HepG2 (cell line): ENCODE data around the gene GPX5. TPM values are rescaled to one million over a fixed set of nuclear protein-coding genes. Genes with fewer than 3 reads are reported as not detected.

ENCODE experiments used
- CBX2 ChIP-seq, 2 experiments: fragments of 200-600 bp in 1 of 2; sonication (generic); formaldehyde crosslinking in 1 of 2; IDR thresholded peaks; 2 replicates each; pipeline versions ENCODE4 v1.7.0 to v1.8.1; 2018 to 2022; ENCODE audit warnings: low read depth in 2 of 2, low read length in 1 of 2, mild to moderate bottlenecking in 1 of 2, missing genetic modification reagents in 1 of 2
- CEBPB ChIP-seq: IDR thresholded peaks from 2 replicates; pipeline ENCODE4 v1.6.1; 2011; ENCODE audit warnings: low read depth, low read length, improper control_type of control experiment, borderline replicate concordance
- KAT8 ChIP-seq: IDR thresholded peaks from 2 replicates; pipeline ENCODE4 v1.6.1; 2016; ENCODE audit warnings: missing genetic modification reagents, missing compliant biosample characterization
- NCOA1 ChIP-seq: sonication (generic); formaldehyde crosslinking; IDR thresholded peaks from 2 replicates; pipeline ENCODE4 v1.9.0; 2021; ENCODE audit warnings: missing genetic modification reagents
- PITX1 ChIP-seq: sonication (generic); formaldehyde crosslinking; IDR thresholded peaks from 2 replicates; pipeline ENCODE4 v1.5.1; 2020; ENCODE audit warnings: mild to moderate bottlenecking, missing genetic modification reagents
- ZNF317 ChIP-seq: sonication (generic); formaldehyde crosslinking; IDR thresholded peaks from 2 replicates; pipeline ENCODE4 v1.5.0; 2020; ENCODE audit warnings: mild to moderate bottlenecking, missing genetic modification reagents
- polyA plus RNA-seq, 8 experiments: library from polyadenylated mRNA; depleted of rRNA in 3 of 8; stranded (reverse) in 7 of 8; unstranded in 1 of 8; fragments of >200 nt; fragmentation: Illumina TruSeq in 4 of 8; extraction: Trizol in 4 of 8; gene quantifications; 2 replicates each; pipeline versions ENCODE4 v1.2.1 to v1.2.3, GENCODE V29; 2011 to 2016; ENCODE audit warnings: low read depth in 4 of 8, missing spikeins in 1 of 8, mixed read lengths in 1 of 8; ENCODE audit not compliant: insufficient read depth in 1 of 8
- total RNA-seq, 5 experiments: library from RNA; depleted of rRNA; stranded (reverse); fragments of >200 nt; fragmentation: Illumina TruSeq; extraction: Trizol; gene quantifications; 2 replicates each; pipeline ENCODE4 v1.2.3, GENCODE V29; 2016; ENCODE audit warnings: low read depth in 1 of 5
- TF ChIP-seq, protein P1 (sequence below): IDR thresholded peaks from 2 replicates; pipeline ENCODE4 v1.6.1; 2012; ENCODE audit warnings: low read length, improper control_type of control experiment
- TF ChIP-seq, protein P2 (sequence below): sonication (generic); formaldehyde crosslinking; IDR thresholded peaks from 2 replicates; pipeline ENCODE4 v1.4.0; 2020; ENCODE audit warnings: missing genetic modification reagents
- TF ChIP-seq, protein P3 (sequence below): sonication (generic); formaldehyde crosslinking; IDR thresholded peaks from 2 replicates; pipeline ENCODE4 v1.5.1; 2020; ENCODE audit warnings: mild to moderate bottlenecking, moderate library complexity, missing genetic modification reagents
- TF ChIP-seq, protein P4 (sequence below): sonication (generic); formaldehyde crosslinking; IDR thresholded peaks from 2 replicates; pipeline ENCODE4 v1.4.0; 2020; ENCODE audit warnings: missing genetic modification reagents
- TF ChIP-seq, protein P5 (sequence below), 2 experiments: sonication (generic) in 1 of 2; formaldehyde crosslinking in 1 of 2; IDR thresholded peaks; 2 replicates each; pipeline versions ENCODE4 v1.4.0 to v1.6.1; 2018 to 2020; ENCODE audit warnings: missing genetic modification reagents in 2 of 2, borderline replicate concordance in 1 of 2, low read depth in 1 of 2, mild to moderate bottlenecking in 1 of 2, missing biosample characterization in 1 of 2
- TF ChIP-seq, protein P6 (sequence below): sonication (generic); formaldehyde crosslinking; IDR thresholded peaks from 2 replicates; pipeline ENCODE4 v1.5.0; 2020; ENCODE audit warnings: missing genetic modification reagents
- TF ChIP-seq, protein P7 (sequence below): sonication (generic); formaldehyde crosslinking; IDR thresholded peaks from 2 replicates; pipeline ENCODE4 v1.4.0; 2020; ENCODE audit warnings: mild to moderate bottlenecking, missing genetic modification reagents

Gene GPX5
- total and polyA plus RNA-seq, 2 of the 13 experiments (the other 11 are each of a cell fraction or from before 2014, with no cell fraction given), result not detected

DNA sequence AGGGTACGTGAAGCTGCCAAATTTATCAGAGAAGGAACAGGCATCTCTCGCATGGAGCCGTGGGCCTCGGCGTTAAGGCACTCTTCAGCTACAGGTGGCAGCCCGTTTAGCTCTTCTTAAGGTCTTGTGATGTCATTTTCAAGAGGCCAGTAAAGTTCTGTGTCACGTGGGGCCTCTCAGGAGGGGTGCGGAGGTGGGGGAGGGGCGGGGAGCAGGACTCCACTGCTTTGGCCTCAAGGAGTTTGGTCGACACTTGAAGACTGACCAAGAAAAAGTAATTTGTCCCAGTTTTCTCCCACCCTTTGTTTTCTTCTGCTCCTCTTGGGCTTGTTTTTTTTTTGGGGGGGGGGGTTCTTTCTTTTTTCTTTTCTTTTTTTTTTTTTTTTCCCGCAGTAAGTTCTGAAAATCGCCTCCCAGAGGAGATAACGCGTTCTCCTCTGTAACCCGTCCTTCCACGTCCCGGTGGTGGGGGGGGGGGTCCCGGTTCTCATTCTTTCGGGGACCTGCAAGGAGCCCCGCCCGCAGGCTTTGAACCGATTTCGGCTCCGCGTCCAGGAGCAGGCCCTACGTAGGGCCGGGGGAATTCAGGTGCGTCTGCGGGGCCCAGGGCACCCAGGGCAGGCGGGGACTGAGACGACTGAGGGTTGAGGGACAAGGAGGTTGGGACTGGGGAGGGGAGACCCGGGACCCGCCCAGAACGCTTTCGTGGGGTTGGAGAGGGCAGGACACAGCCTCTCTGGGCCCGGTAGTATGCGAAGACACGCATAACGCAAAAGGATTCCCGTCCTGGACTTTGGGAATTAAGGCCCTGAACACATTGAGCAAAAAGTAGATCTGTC is 36.1 kb upstream of the GPX5 start (continued):
- no peak for TF ChIP-seq ZNF317
- TF ChIP-seq CBX2 (IDR thresholded peaks at IDR 0.05; ENCODE audit: low read depth, low read length), result no peak
- TF ChIP-seq CBX2 (CRISPR knock-in tag; IDR thresholded peaks at IDR 0.05; ENCODE audit: low read depth), result 0 out of 2 replicates have a peak, but pooled peaks have one; percentile 17
- TF ChIP-seq, protein P1, sequence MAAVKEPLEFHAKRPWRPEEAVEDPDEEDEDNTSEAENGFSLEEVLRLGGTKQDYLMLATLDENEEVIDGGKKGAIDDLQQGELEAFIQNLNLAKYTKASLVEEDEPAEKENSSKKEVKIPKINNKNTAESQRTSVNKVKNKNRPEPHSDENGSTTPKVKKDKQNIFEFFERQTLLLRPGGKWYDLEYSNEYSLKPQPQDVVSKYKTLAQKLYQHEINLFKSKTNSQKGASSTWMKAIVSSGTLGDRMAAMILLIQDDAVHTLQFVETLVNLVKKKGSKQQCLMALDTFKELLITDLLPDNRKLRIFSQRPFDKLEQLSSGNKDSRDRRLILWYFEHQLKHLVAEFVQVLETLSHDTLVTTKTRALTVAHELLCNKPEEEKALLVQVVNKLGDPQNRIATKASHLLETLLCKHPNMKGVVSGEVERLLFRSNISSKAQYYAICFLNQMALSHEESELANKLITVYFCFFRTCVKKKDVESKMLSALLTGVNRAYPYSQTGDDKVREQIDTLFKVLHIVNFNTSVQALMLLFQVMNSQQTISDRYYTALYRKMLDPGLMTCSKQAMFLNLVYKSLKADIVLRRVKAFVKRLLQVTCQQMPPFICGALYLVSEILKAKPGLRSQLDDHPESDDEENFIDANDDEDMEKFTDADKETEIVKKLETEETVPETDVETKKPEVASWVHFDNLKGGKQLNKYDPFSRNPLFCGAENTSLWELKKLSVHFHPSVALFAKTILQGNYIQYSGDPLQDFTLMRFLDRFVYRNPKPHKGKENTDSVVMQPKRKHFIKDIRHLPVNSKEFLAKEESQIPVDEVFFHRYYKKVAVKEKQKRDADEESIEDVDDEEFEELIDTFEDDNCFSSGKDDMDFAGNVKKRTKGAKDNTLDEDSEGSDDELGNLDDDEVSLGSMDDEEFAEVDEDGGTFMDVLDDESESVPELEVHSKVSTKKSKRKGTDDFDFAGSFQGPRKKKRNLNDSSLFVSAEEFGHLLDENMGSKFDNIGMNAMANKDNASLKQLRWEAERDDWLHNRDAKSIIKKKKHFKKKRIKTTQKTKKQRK, result no peak
- TF ChIP-seq, protein P2, sequence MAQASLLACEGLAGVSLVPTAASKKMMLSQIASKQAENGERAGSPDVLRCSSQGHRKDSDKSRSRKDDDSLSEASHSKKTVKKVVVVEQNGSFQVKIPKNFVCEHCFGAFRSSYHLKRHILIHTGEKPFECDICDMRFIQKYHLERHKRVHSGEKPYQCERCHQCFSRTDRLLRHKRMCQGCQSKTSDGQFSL (CRISPR knock-in tag), result peak; percentile 70
- 0 out of 2 replicates have a peak, but pooled peaks have one; percentile 20 for TF ChIP-seq PITX1 (CRISPR knock-in tag)
- 0 out of 2 replicates have a peak, but pooled peaks have one; percentile 31 for TF ChIP-seq NCOA1 (CRISPR knock-in tag)
- TF ChIP-seq, protein P3, sequence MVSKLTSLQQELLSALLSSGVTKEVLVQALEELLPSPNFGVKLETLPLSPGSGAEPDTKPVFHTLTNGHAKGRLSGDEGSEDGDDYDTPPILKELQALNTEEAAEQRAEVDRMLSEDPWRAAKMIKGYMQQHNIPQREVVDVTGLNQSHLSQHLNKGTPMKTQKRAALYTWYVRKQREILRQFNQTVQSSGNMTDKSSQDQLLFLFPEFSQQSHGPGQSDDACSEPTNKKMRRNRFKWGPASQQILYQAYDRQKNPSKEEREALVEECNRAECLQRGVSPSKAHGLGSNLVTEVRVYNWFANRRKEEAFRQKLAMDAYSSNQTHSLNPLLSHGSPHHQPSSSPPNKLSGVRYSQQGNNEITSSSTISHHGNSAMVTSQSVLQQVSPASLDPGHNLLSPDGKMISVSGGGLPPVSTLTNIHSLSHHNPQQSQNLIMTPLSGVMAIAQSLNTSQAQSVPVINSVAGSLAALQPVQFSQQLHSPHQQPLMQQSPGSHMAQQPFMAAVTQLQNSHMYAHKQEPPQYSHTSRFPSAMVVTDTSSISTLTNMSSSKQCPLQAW, result 0 out of 2 replicates have a peak, but pooled peaks have one; percentile 38
- TF ChIP-seq CEBPB, result no peak
- no peak for TF ChIP-seq KAT8
- TF ChIP-seq, protein P4, sequence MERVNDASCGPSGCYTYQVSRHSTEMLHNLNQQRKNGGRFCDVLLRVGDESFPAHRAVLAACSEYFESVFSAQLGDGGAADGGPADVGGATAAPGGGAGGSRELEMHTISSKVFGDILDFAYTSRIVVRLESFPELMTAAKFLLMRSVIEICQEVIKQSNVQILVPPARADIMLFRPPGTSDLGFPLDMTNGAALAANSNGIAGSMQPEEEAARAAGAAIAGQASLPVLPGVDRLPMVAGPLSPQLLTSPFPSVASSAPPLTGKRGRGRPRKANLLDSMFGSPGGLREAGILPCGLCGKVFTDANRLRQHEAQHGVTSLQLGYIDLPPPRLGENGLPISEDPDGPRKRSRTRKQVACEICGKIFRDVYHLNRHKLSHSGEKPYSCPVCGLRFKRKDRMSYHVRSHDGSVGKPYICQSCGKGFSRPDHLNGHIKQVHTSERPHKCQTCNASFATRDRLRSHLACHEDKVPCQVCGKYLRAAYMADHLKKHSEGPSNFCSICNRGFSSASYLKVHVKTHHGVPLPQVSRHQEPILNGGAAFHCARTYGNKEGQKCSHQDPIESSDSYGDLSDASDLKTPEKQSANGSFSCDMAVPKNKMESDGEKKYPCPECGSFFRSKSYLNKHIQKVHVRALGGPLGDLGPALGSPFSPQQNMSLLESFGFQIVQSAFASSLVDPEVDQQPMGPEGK (CRISPR knock-in tag), result peak; percentile 73
- TF ChIP-seq, protein P5, sequence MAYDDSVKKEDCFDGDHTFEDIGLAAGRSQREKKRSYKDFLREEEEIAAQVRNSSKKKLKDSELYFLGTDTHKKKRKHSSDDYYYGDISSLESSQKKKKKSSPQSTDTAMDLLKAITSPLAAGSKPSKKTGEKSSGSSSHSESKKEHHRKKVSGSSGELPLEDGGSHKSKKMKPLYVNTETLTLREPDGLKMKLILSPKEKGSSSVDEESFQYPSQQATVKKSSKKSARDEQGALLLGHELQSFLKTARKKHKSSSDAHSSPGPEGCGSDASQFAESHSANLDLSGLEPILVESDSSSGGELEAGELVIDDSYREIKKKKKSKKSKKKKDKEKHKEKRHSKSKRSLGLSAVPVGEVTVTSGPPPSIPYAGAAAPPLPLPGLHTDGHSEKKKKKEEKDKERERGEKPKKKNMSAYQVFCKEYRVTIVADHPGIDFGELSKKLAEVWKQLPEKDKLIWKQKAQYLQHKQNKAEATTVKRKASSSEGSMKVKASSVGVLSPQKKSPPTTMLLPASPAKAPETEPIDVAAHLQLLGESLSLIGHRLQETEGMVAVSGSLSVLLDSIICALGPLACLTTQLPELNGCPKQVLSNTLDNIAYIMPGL (CRISPR knock-in tag; IDR thresholded peaks at IDR 0.05; ENCODE audit: borderline replicate concordance in 1 of 2, low read depth in 1 of 2), result peak in 1 of 2 experiments; percentile 14; a peak in 1 of 4 replicates
- TF ChIP-seq, protein P6, sequence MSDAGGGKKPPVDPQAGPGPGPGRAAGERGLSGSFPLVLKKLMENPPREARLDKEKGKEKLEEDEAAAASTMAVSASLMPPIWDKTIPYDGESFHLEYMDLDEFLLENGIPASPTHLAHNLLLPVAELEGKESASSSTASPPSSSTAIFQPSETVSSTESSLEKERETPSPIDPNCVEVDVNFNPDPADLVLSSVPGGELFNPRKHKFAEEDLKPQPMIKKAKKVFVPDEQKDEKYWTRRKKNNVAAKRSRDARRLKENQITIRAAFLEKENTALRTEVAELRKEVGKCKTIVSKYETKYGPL (CRISPR knock-in tag), result no peak
- TF ChIP-seq, protein P7, sequence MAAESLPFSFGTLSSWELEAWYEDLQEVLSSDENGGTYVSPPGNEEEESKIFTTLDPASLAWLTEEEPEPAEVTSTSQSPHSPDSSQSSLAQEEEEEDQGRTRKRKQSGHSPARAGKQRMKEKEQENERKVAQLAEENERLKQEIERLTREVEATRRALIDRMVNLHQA (CRISPR knock-in tag), result no peak
